MM.1S (cell line): Measurements from ENCODE around the gene BGN.

Source experiments
- DNase-seq: peaks from one replicate; pipeline ENCODE4 v3.0.0-alpha.2; 2015
- H2AFZ ChIP-seq: fragments of 300-600 bp; sonication (generic); 2 replicates; pipeline ENCODE4 v1.6.0; 2016; ENCODE audit warnings: antibody characterized with exemption, low read length
- H3F3A ChIP-seq: fragments of 300-600 bp; sonication (generic); 2 replicates; pipeline ENCODE4 v1.6.1; 2016; ENCODE audit warnings: mild to moderate bottlenecking, antibody characterized with exemption, low read length, moderate library complexity, mixed read lengths; ENCODE audit not compliant: insufficient read depth
- H3K27ac ChIP-seq: fragments of 300-600 bp; sonication (generic); 2 replicates; pipeline ENCODE4 v1.5.1; 2016; ENCODE audit warnings: mild to moderate bottlenecking, low read length
- H3K27me3 ChIP-seq: fragments of 300-600 bp; sonication (generic); replicated peaks from 2 replicates; pipeline ENCODE4 v1.6.0; 2016; ENCODE audit warnings: low read length; ENCODE audit not compliant: insufficient read depth
- H3K36me3 ChIP-seq: fragments of 300-600 bp; sonication (generic); replicated peaks from 2 replicates; pipeline ENCODE4 v1.6.1; 2016; ENCODE audit warnings: mild to moderate bottlenecking, low read length, mixed read lengths; ENCODE audit not compliant: insufficient read depth
- H3K4me1 ChIP-seq: fragments of 300-600 bp; sonication (generic); 2 replicates; pipeline ENCODE4 v1.6.1; 2016; ENCODE audit warnings: low read length, mixed read lengths
- H3K4me2 ChIP-seq: fragments of 300-600 bp; sonication (generic); 2 replicates; pipeline ENCODE4 v1.6.0; 2016; ENCODE audit warnings: low read depth, low read length
- H3K4me3 ChIP-seq: fragments of 300-600 bp; sonication (generic); 2 replicates; pipeline ENCODE4 v1.5.1; 2016; ENCODE audit warnings: low read length, mixed read lengths
- H3K79me2 ChIP-seq: fragments of 300-600 bp; sonication (generic); 2 replicates; pipeline ENCODE4 v1.6.1; 2016; ENCODE audit warnings: mixed run types, low read length, mixed read lengths
- H3K9ac ChIP-seq: fragments of 300-600 bp; sonication (generic); 2 replicates; pipeline ENCODE4 v1.6.1; 2016; ENCODE audit warnings: low read length, mixed read lengths
- H3K9me2 ChIP-seq: fragments of 300-600 bp; sonication (generic); replicated peaks from 2 replicates; pipeline ENCODE4 v1.6.1; 2016; ENCODE audit warnings: mild to moderate bottlenecking, low read length, mixed read lengths; ENCODE audit not compliant: insufficient read depth
- H3K9me3 ChIP-seq: fragments of 300-600 bp; sonication (generic); replicated peaks from 2 replicates; pipeline ENCODE4 v1.6.1; 2016; ENCODE audit warnings: mild to moderate bottlenecking, low read length, mixed read lengths; ENCODE audit not compliant: insufficient read depth
- H4K20me1 ChIP-seq: fragments of 300-600 bp; sonication (generic); 2 replicates; pipeline ENCODE4 v1.6.1; 2016; ENCODE audit warnings: mild to moderate bottlenecking, low read length, moderate library complexity, mixed read lengths; ENCODE audit not compliant: insufficient read depth
- CTCF ChIP-seq: fragments of 300-600 bp; sonication (generic); IDR thresholded peaks from 2 replicates; pipeline ENCODE4 v1.5.1; 2016; ENCODE audit warnings: antibody characterized with exemption, low read length, mixed read lengths
- EZH2 ChIP-seq: fragments of 300-600 bp; sonication (generic); optimal IDR thresholded peaks from 2 replicates; pipeline ENCODE3; 2017; ENCODE audit warnings: low read depth, mild to moderate bottlenecking, antibody characterized with exemption, low read length, mixed read lengths
- EZH2phosphoT487 ChIP-seq: fragments of 300-600 bp; sonication (generic); IDR thresholded peaks from 2 replicates; pipeline ENCODE4 v1.6.1; 2018; ENCODE audit warnings: antibody characterized with exemption, low read length

The BGN gene

GRCh38 chrX:153547195-153547594 lies 52.4 kb downstream of the BGN start:
- Histone ChIP-seq H3K4me1 (no peaks in the 10 kb centered on the region), H2AFZ (no peak overlapping the region), H3K9ac (no peak overlapping the region), H3K27me3 (peaks cover 60% of the 10 kb centered on the region), H3F3A (no peaks in the 10 kb centered on the region), H3K27ac (no peak overlapping the region), H3K4me2 (no peak overlapping the region), H3K4me3 (no peak overlapping the region), H3K9me3 (no peaks in the 10 kb centered on the region), H3K79me2 (no peaks in the 10 kb centered on the region), H4K20me1 (no peaks in the 10 kb centered on the region), H3K36me3 (no peaks in the 10 kb centered on the region), H3K9me2 (no peaks in the 10 kb centered on the region)
- no peak for TF ChIP-seq EZH2
- no peak for TF ChIP-seq CTCF
- TF ChIP-seq EZH2phosphoT487, result no peak
- DNase-seq, result no peak

- no peaks in the 10 kb centered on the region for H3F3A ChIP-seq
- H3K36me3 ChIP-seq, result no peaks in the 10 kb centered on the region
- no peak overlapping the region for H3K27ac ChIP-seq
- H3K4me2 ChIP-seq, result no peak overlapping the region
- DNase-seq, result no peak
- H2AFZ ChIP-seq, result no peak overlapping the region
- H3K9me2 ChIP-seq, result no peaks in the 10 kb centered on the region
- peaks cover 79% of the 10 kb centered on the region for H3K27me3 ChIP-seq
- no peaks in the 10 kb centered on the region for H3K9me3 ChIP-seq
- H3K9ac ChIP-seq, result no peak overlapping the region
- H3K4me1 ChIP-seq, result no peaks in the 10 kb centered on the region
- no peaks in the 10 kb centered on the region for H3K79me2 ChIP-seq
- H3K4me3 ChIP-seq, result no peak overlapping the region
- TF ChIP-seq CTCF (no peak), EZH2phosphoT487 (no peak), EZH2 (no peak)
- H4K20me1 ChIP-seq, result no peaks in the 10 kb centered on the region
These were observed 54.5 kb downstream of the BGN start for GRCh38 chrX:153549231-153549630.

- Histone ChIP-seq H3K79me2 (no peaks in the 10 kb centered on the region), H4K20me1 (no peaks in the 10 kb centered on the region), H3K4me3 (no peak overlapping the region), H3K27ac (no peak overlapping the region), H3K4me2 (no peak overlapping the region), H3K9me3 (no peaks in the 10 kb centered on the region), H3K4me1 (no peaks in the 10 kb centered on the region), H2AFZ (no peak overlapping the region), H3K9ac (no peak overlapping the region), H3K9me2 (no peaks in the 10 kb centered on the region), H3K36me3 (no peaks in the 10 kb centered on the region), H3F3A (no peaks in the 10 kb centered on the region), H3K27me3 (peaks cover 82% of the 10 kb centered on the region)
- no peak for DNase-seq
- TF ChIP-seq EZH2phosphoT487 (no peak), EZH2 (no peak), CTCF (no peak)
These were observed 55.0 kb downstream of the BGN start for GRCh38 chrX:153549807-153550206.

- Histone ChIP-seq H3K4me3 (no peak overlapping the region), H3K4me2 (no peak overlapping the region), H3K9me2 (no peaks in the 10 kb centered on the region), H2AFZ (no peak overlapping the region), H3K36me3 (no peaks in the 10 kb centered on the region), H3F3A (no peaks in the 10 kb centered on the region), H3K27ac (no peak overlapping the region), H3K9me3 (no peaks in the 10 kb centered on the region), H3K9ac (no peak overlapping the region), H3K79me2 (no peaks in the 10 kb centered on the region), H3K4me1 (no peaks in the 10 kb centered on the region), H3K27me3 (peaks cover 85% of the 10 kb centered on the region), H4K20me1 (no peaks in the 10 kb centered on the region)
- TF ChIP-seq CTCF (no peak), EZH2phosphoT487 (no peak), EZH2 (no peak)
- DNase-seq, result no peak
These were observed 56.4 kb downstream of the BGN start for GRCh38 chrX:153551135-153551534.
